K562 (cell line): ENCODE measurements around the gene PPP1R9A. TPM values are rescaled to one million over a fixed set of nuclear protein-coding genes. Genes with fewer than 3 reads are reported as not detected.
A peak's percentile ranks its signal among the peaks of the same experiment; 100 is the strongest.

ENCODE experiments used
- ATAC-seq: fragments of 200-7000 bp; cut with Tn5 transposase; 3 replicates; pipeline ENCODE4 v1.9.1; 2020; ENCODE audit warnings: moderate library complexity
- BruUV-seq: library from RNA; stranded (reverse); fragments of 400-500 nt; replicated peaks from 2 replicates; lab custom pipeline; 2021; lab: Mats Ljungman, UMichigan
- CTCF ChIA-PET: fragments of 300-600 bp; formaldehyde crosslinking; extraction: SDS; loops from one replicate; lab custom pipeline; 2021; ENCODE audit warnings: low intra/inter-chr PET ratio; lab: Yijun Ruan, JAX
- POLR2A ChIA-PET: fragments of 300-600, 350-650 bp; sonication (Branson Sonifier 250); formaldehyde crosslinking; extraction: SDS; loops from one replicate; lab custom pipeline; 2021; ENCODE audit warnings: antibody characterized with exemption, inconsistent platforms; lab: Yijun Ruan, JAX
- DNase-seq, 4 experiments: peaks; one replicate each; pipeline versions ENCODE4 v3.0.0 to v3.0.0-alpha.2; 2011 to 2018; ENCODE audit warnings: low spot score in 3 of 4, mixed read lengths in 3 of 4; ENCODE audit errors: extremely low read depth in 1 of 4
- FAIRE-seq: peaks from 2 replicates; lab custom pipeline; 2011; peaks lifted over from hg19 to GRCh38; lab: Jason Lieb, UNC
- H2AFZ ChIP-seq: 2 replicates; pipeline ENCODE4 v1.6.0; 2011; ENCODE audit warnings: low read depth, low read length, control low read depth, inconsistent platforms
- H3K27ac ChIP-seq: fragments of 200-600 bp; 3 replicates; pipeline ENCODE4 v1.8.0; 2011; ENCODE audit warnings: low read depth, mild to moderate bottlenecking, control low read depth, inconsistent platforms, low read length, moderate library complexity, mixed read lengths; ENCODE audit errors: extremely low read depth
- H3K27me3 ChIP-seq, 2 experiments: fragments of 300-600 bp in 1 of 2; 2 replicates in 1 of 2; 3 replicates in 1 of 2; pipeline versions ENCODE4 v1.6.0 to v1.8.0; 2011; ENCODE audit warnings: inconsistent platforms in 2 of 2, low read length in 2 of 2, mild to moderate bottlenecking in 1 of 2, mixed read lengths in 1 of 2, moderate library complexity in 1 of 2; ENCODE audit not compliant: control insufficient read depth in 2 of 2, insufficient read depth in 2 of 2
- H3K36me3 ChIP-seq: fragments of 300-600 bp; 3 replicates; pipeline ENCODE4 v1.8.0; 2011; ENCODE audit warnings: mild to moderate bottlenecking, low read length, inconsistent platforms; ENCODE audit not compliant: control insufficient read depth, insufficient read depth
- H3K4me1 ChIP-seq, 2 experiments: fragments of 200-600 bp in 1 of 2; replicated peaks in 1 of 2; 2 replicates in 1 of 2; 3 replicates in 1 of 2; pipeline versions ENCODE4 v1.5.1 to v1.8.0; 2011; ENCODE audit warnings: inconsistent platforms in 2 of 2, low read length in 2 of 2, mild to moderate bottlenecking in 1 of 2, mixed read lengths in 1 of 2, moderate library complexity in 1 of 2; ENCODE audit not compliant: control insufficient read depth in 2 of 2, insufficient read depth in 2 of 2
- H3K4me2 ChIP-seq: 2 replicates; pipeline ENCODE4 v1.6.1; 2011; ENCODE audit warnings: low read length, control low read depth, inconsistent platforms, mixed read lengths; ENCODE audit not compliant: insufficient read depth
- H3K4me3 ChIP-seq: fragments of 200-600 bp; sonication (generic), shearing (Covaris generic); 2 replicates; pipeline ENCODE4 v1.5.1; 2016; ENCODE audit warnings: control low read depth, inconsistent platforms
- H3K79me2 ChIP-seq: fragments of 200-600 bp; 3 replicates; pipeline ENCODE4 v1.8.0; 2011; ENCODE audit warnings: low read length, inconsistent platforms; ENCODE audit not compliant: control insufficient read depth, insufficient read depth
- H3K9ac ChIP-seq, 2 experiments: 2 replicates each; pipeline versions ENCODE4 v1.6.0 to v1.6.1; 2011; ENCODE audit warnings: low read depth in 2 of 2, low read length in 2 of 2, control low read depth in 1 of 2, inconsistent platforms in 1 of 2, mild to moderate bottlenecking in 1 of 2, mixed read lengths in 1 of 2; ENCODE audit not compliant: insufficient read depth in 1 of 2
- H3K9me1 ChIP-seq: one replicate; pipeline ENCODE4 v1.6.0; 2011; ENCODE audit warnings: inconsistent platforms, mild to moderate bottlenecking, low read length, moderate library complexity; ENCODE audit not compliant: control insufficient read depth, insufficient read depth
- H3K9me3 ChIP-seq: replicated peaks from 2 replicates; pipeline ENCODE4 v1.5.1; 2011; ENCODE audit warnings: low read depth, low read length, inconsistent platforms; ENCODE audit not compliant: control insufficient read depth, insufficient read depth
- H4K20me1 ChIP-seq: replicated peaks from 2 replicates; pipeline ENCODE4 v1.6.1; 2011; ENCODE audit warnings: low read length, inconsistent platforms, mixed read lengths; ENCODE audit not compliant: control insufficient read depth, insufficient read depth
- CAMTA2 ChIP-seq: fragments of 250-450 bp; sonication (Bioruptor Pico); conservative IDR thresholded peaks from 2 replicates; pipeline ENCODE4 v1.5.1; 2022
- CTCF ChIP-seq, 3 experiments: IDR thresholded peaks in 2 of 3; conservative IDR thresholded peaks in 1 of 3; 2 replicates each; pipeline ENCODE4 v1.5.1; 2011 to 2012; ENCODE audit warnings: low read length in 3 of 3, mild to moderate bottlenecking in 3 of 3, control low read depth in 2 of 3, improper control_type of control experiment in 1 of 3, inconsistent platforms in 1 of 3, low read depth in 1 of 3, mixed read lengths in 1 of 3, moderate library complexity in 1 of 3; ENCODE audit not compliant: insufficient read depth in 2 of 3
- DIDO1 ChIP-seq: fragments of 450-650 bp; IDR thresholded peaks from 2 replicates; pipeline ENCODE4 v1.6.1; 2016; ENCODE audit warnings: low read depth, missing biosample characterization, missing genetic modification characterization
- LEF1 ChIP-seq: fragments of 450-650 bp; IDR thresholded peaks from 2 replicates; pipeline ENCODE4 v1.6.1; 2016; ENCODE audit warnings: mild to moderate bottlenecking
- NCOA4 ChIP-seq: fragments of 450-650 bp; IDR thresholded peaks from 2 replicates; pipeline ENCODE4 v1.6.1; 2018; ENCODE audit warnings: mild to moderate bottlenecking; ENCODE audit not compliant: partially characterized antibody
- RFX1 ChIP-seq: fragments of 450-650 bp; IDR thresholded peaks from 2 replicates; pipeline ENCODE4 v1.6.1; 2016; ENCODE audit warnings: mild to moderate bottlenecking, moderate library complexity
- ZFPM2 ChIP-seq: fragments of 250-450 bp; sonication (Bioruptor Pico); IDR thresholded peaks from 2 replicates; pipeline ENCODE4 v1.5.1; 2022; ENCODE audit warnings: mild to moderate bottlenecking
- whole genome bisulfite sequencing: fragments of 100-300 bp; shearing (Covaris generic); methylation state at CpG from one replicate; pipeline ENCODE4 v1.1.6; 2016; ENCODE audit warnings: low coverage, mixed read lengths; ENCODE audit not compliant: insufficient coverage; ENCODE audit errors: missing lambda C conversion rate; 5-methylcytosine and 5-hydroxymethylcytosine counted together
- in situ Hi-C: fragments of 300-500 bp; cut with MboI; formaldehyde crosslinking; loops from 4 replicates; pipeline ENCODE4 v1.15.0; 2018; ENCODE audit warnings: inconsistent platforms, mixed read lengths
- intact Hi-C: fragments of 100-400 bp; cut with micrococcal nuclease; formaldehyde crosslinking; loops from 2 replicates; pipeline ENCODE4 v1.14.2; 2022
- polyA plus RNA-seq, 8 experiments: library from polyadenylated mRNA; depleted of rRNA in 4 of 8; stranded (reverse) in 5 of 8; unstranded in 3 of 8; fragments of >200 nt; fragmentation: Nextera tagmentation in 2 of 8; fragmentation: Illumina TruSeq in 1 of 8; extraction: Ambion mirVana in 2 of 8; extraction: Trizol in 1 of 8; gene quantifications; 2 replicates each; pipeline versions ENCODE4 v1.2.1 to v1.2.3, GENCODE V29; 2011 to 2014; ENCODE audit warnings: inconsistent platforms in 1 of 8, missing spikeins in 1 of 8
- total RNA-seq, 7 experiments: library from RNA; depleted of rRNA in 6 of 7; stranded (reverse); fragments of >200 nt in 6 of 7; fragmentation: Illumina TruSeq in 2 of 7; extraction: Trizol in 2 of 7; gene quantifications; 2 replicates each; pipeline versions ENCODE4 v1.2.1 to v1.2.3, GENCODE V29; 2011 to 2021; ENCODE audit warnings: low replicate concordance in 1 of 7
- TF ChIP-seq, protein P1 (sequence below): fragments of 200-800 bp; sonication (Bioruptor generic); IDR thresholded peaks from 2 replicates; pipeline ENCODE4 v1.6.1; 2016; ENCODE audit warnings: missing genetic modification characterization, missing compliant biosample characterization
- TF ChIP-seq, protein P2 (sequence below): sonication (generic); formaldehyde crosslinking; IDR thresholded peaks from 2 replicates; pipeline ENCODE4 v1.8.1; 2022; ENCODE audit warnings: missing genetic modification reagents

The PPP1R9A gene
- total and polyA plus RNA-seq, 9 of the 15 experiments (the other 6 are each of a cell fraction or from before 2014, with no cell fraction given): 0.24 TPM; not detected in 8

DNA sequence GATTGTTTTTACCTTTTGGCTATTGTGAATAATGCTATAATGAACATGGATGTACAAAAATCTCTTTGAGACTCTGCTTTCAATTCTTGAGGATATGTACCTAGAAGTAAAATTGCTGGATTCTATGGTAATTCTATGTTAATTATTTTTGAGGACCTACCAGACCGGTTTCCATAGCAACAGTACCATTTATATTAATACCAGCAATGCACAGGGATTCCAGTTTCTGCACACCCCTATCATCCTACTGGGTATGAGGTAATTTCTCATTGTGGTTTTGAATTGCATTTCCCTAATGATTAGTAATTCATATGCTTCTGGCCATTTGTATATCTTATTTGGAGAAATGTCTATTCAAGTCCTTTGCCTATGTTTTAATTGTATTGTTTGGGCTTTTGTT, 9.9 kb upstream of the PPP1R9A start:
- H3K27ac ChIP-seq: no peak overlapping the region
- POLR2A ChIA-PET: no interaction called here
- no peak overlapping the region for H3K4me3 ChIP-seq
- in situ Hi-C loops (no loop called here), intact Hi-C loops (no loop called here)
- BruUV-seq: no TSS peak
- ATAC-seq (no peak), FAIRE-seq (no peak), DNase-seq (no peak)
- H3K4me2 ChIP-seq: no peak overlapping the region
- no peaks in the 10 kb centered on the region for H3K9me3 ChIP-seq
- CTCF ChIA-PET: no interaction called here
- no peaks in the 10 kb centered on the region for H3K79me2 ChIP-seq
- H3K27me3 ChIP-seq: no peaks in the 10 kb centered on the region
- H2AFZ ChIP-seq: no peak overlapping the region
- 0% methylated on average over 1 of the region's 1 CpG for WGBS
- H4K20me1 ChIP-seq: no peaks in the 10 kb centered on the region
- TF ChIP-seq CTCF (IDR thresholded peaks at IDR 0.05 in 2 of 3, conservative IDR thresholded peaks at IDR 0.05 in 1 of 3; ENCODE audit: insufficient read depth in 2 of 3, low read depth in 1 of 3, low read length in 3 of 3): no peak
- peak; percentile 52 for TF ChIP-seq RFX1
- TF ChIP-seq, all 486 proteins: peak for 1
- no peaks in the 10 kb centered on the region for H3K9me1 ChIP-seq
- no peaks in the 10 kb centered on the region for H3K36me3 ChIP-seq
- no peak overlapping the region for H3K9ac ChIP-seq
- H3K4me1 ChIP-seq: no peaks in the 10 kb centered on the region

- Histone ChIP-seq H3K4me1 (no peaks in the 10 kb centered on the region), H3K9me1 (no peaks in the 10 kb centered on the region), H3K4me2 (no peak overlapping the region), H3K9me3 (no peaks in the 10 kb centered on the region), H3K9ac (no peak overlapping the region), H3K27ac (no peak overlapping the region), H3K36me3 (no peaks in the 10 kb centered on the region), H3K4me3 (no peak overlapping the region), H3K27me3 (no peaks in the 10 kb centered on the region), H3K79me2 (no peaks in the 10 kb centered on the region), H4K20me1 (no peaks in the 10 kb centered on the region), H2AFZ (no peak overlapping the region)
- ATAC-seq (no peak), FAIRE-seq (no peak), DNase-seq (no peak)
- ChIA-PET POLR2A (no interaction called here), CTCF (no interaction called here)
- intact Hi-C loops (no loop called here), in situ Hi-C loops (no loop called here)
- no TSS peak for BruUV-seq
- no peak for TF ChIP-seq CAMTA2
- no peak for TF ChIP-seq ZFPM2 (CRISPR knock-in tag)
- TF ChIP-seq NCOA4: no peak
- TF ChIP-seq DIDO1 (tag): no peak
- TF ChIP-seq, protein P1, sequence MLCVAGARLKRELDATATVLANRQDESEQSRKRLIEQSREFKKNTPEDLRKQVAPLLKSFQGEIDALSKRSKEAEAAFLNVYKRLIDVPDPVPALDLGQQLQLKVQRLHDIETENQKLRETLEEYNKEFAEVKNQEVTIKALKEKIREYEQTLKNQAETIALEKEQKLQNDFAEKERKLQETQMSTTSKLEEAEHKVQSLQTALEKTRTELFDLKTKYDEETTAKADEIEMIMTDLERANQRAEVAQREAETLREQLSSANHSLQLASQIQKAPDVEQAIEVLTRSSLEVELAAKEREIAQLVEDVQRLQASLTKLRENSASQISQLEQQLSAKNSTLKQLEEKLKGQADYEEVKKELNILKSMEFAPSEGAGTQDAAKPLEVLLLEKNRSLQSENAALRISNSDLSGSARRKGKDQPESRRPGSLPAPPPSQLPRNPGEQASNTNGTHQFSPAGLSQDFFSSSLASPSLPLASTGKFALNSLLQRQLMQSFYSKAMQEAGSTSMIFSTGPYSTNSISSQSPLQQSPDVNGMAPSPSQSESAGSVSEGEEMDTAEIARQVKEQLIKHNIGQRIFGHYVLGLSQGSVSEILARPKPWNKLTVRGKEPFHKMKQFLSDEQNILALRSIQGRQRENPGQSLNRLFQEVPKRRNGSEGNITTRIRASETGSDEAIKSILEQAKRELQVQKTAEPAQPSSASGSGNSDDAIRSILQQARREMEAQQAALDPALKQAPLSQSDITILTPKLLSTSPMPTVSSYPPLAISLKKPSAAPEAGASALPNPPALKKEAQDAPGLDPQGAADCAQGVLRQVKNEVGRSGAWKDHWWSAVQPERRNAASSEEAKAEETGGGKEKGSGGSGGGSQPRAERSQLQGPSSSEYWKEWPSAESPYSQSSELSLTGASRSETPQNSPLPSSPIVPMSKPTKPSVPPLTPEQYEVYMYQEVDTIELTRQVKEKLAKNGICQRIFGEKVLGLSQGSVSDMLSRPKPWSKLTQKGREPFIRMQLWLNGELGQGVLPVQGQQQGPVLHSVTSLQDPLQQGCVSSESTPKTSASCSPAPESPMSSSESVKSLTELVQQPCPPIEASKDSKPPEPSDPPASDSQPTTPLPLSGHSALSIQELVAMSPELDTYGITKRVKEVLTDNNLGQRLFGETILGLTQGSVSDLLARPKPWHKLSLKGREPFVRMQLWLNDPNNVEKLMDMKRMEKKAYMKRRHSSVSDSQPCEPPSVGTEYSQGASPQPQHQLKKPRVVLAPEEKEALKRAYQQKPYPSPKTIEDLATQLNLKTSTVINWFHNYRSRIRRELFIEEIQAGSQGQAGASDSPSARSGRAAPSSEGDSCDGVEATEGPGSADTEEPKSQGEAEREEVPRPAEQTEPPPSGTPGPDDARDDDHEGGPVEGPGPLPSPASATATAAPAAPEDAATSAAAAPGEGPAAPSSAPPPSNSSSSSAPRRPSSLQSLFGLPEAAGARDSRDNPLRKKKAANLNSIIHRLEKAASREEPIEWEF (CRISPR knock-in tag): no peak
- TF ChIP-seq, protein P2, sequence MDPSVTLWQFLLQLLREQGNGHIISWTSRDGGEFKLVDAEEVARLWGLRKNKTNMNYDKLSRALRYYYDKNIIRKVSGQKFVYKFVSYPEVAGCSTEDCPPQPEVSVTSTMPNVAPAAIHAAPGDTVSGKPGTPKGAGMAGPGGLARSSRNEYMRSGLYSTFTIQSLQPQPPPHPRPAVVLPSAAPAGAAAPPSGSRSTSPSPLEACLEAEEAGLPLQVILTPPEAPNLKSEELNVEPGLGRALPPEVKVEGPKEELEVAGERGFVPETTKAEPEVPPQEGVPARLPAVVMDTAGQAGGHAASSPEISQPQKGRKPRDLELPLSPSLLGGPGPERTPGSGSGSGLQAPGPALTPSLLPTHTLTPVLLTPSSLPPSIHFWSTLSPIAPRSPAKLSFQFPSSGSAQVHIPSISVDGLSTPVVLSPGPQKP (CRISPR knock-in tag): no peak
- no peak for TF ChIP-seq LEF1
Measured at GRCh38 chr7:94898340-94898739, 9.1 kb upstream of the PPP1R9A start.
